ENCODE measurements around the gene FAM151B.
"Not testable (repeated sequence)": the region's sequence is repeated elsewhere in the genome, so short reads cannot be mapped to it uniquely, and the experiment has no call there.

The FAM151B gene, protein sequence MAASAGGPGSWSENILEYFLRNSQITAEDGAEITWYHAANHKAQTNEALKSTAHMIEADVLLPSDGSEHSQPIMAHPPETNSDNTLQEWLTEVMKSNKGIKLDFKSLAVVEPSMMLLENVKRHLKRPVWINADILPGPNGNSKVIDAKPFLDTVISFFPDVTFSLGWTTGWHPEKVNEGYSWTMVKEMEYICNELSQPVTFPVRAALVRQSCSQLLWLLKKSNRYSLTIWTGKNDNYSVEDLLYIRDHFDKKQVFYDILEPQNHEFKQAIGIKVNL

GRCh38 chr5:80487829-80488721, at the start of gene FAM151B:
Gene FAM151B (plus strand): TSS chr5:80488100. CDS start chr5:80488124, 24 bp downstream.
- peak; percentile 19 to 27 for DNase-seq (ENCODE audit: low read depth in 2 of 2, low spot score in 1 of 2)

- DNase-seq (ENCODE audit: low read depth in 2 of 2, low spot score in 1 of 2): no peak
Measured at GRCh38 chr5:80438739-80439138, 49.2 kb upstream of the FAM151B start.

GRCh38 chr5:80439213-80439612, 48.7 kb upstream of the FAM151B start:
- no peak for DNase-seq (ENCODE audit: low read depth in 2 of 2, low spot score in 1 of 2)

- no peak for DNase-seq (ENCODE audit: low read depth in 2 of 2, low spot score in 1 of 2)
Measured at GRCh38 chr5:80442742-80443141, 45.2 kb upstream of the FAM151B start.

- DNase-seq (ENCODE audit: low read depth in 2 of 2, low spot score in 1 of 2): no peak
Measured at GRCh38 chr5:80453366-80453765, 34.5 kb upstream of the FAM151B start.

DNA sequence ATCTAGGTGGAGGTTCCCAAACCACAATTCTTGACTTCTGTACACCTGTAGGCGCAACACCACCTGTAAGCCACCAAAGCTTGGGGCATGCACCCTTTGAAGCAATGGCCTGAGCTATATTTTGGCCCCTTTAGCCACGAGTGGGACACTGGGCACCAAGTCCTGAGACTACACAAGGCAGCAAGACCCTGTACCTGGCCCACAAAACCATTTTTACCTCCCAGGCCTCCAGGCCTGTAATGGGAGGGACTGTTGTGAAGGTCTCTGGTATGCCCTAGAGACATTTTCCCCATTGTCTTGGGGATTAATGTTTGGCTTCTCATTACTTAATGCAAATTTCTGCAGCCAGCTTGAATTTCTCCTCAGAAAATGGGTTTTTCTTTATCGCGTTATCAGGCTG, 24.6 kb upstream of the FAM151B start:
- no peak for DNase-seq (ENCODE audit: low read depth in 2 of 2, low spot score in 1 of 2)

GRCh38 chr5:80466669-80467485, 21.0 kb upstream of the FAM151B start:
- DNase-seq (ENCODE audit: low read depth in 2 of 2, low spot score in 1 of 2): no peak

DNA sequence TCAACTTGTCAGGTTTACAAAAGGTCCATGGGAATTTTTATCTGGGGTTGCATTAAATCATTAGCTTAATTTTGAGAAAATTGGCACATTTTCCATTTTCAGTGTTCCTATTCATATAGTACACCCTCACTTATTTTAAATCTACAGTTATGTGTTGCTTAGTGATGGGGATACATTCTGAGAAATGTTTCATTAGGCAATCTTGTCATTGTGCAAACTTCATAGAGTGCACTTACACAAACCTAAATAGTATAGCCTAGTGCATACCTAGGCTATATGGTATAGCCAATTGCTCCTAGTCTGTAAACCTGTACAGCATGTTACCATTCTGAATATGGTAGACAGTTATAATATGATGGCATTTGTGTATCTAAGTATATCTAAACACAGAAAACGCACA, 19.8 kb upstream of the FAM151B start:
- no peak for DNase-seq (ENCODE audit: low read depth in 2 of 2, low spot score in 1 of 2)

DNA sequence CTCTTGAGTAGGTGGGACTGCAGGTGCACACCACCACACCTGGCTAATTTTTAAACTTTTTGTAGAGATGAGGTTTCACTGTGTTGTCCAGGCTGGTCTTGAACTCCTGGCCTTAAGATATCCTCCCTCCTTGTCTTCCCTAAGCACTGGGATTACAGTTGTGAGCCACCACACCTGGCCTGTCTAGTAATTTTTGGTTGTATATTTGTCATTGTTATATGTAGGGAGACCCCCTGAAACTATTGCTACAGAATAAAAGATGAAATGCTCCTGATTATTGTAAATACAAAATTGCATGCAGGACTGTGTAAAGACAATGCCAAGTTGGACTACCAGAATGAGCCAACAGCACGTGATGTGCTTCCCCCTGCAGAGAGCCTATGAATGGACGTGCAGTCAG, 17.3 kb upstream of the FAM151B start:
- not testable (repeated sequence) for DNase-seq (ENCODE audit: low read depth in 2 of 2, low spot score in 1 of 2)

- DNase-seq (ENCODE audit: low read depth in 2 of 2, low spot score in 1 of 2): no peak
Measured at GRCh38 chr5:80474929-80475328, 13.0 kb upstream of the FAM151B start.

GRCh38 chr5:80479713-80480112, 8.2 kb upstream of the FAM151B start:
- no peak for DNase-seq (ENCODE audit: low read depth in 2 of 2, low spot score in 1 of 2)

DNA sequence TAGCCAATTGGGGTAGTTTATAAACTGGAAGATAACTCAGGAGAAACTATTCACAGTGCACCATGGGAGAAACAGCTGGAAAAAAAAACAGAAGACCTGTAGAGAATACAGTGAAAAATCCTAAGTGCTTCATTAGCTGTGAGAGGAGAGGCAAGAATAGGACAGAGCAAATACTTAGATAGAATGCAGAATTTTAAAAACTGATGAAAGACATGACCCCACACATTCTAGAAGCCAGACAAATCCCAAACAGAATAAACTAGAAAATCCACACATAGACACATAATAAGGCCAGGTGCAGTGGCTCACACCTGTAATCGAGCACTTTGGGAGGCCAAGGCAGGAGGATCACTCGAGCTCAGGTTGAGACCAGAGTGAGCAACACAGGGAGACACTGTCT, 7.5 kb upstream of the FAM151B start:
- no peak for DNase-seq (ENCODE audit: low read depth in 2 of 2, low spot score in 1 of 2)

GRCh38 chr5:80481019-80481893, 6.6 kb upstream of the FAM151B start:
- no peak for DNase-seq (ENCODE audit: low read depth in 2 of 2, low spot score in 1 of 2)

GRCh38 chr5:80482578-80482977, 5.3 kb upstream of the FAM151B start:
- DNase-seq (ENCODE audit: low read depth in 2 of 2, low spot score in 1 of 2): no peak

DNA sequence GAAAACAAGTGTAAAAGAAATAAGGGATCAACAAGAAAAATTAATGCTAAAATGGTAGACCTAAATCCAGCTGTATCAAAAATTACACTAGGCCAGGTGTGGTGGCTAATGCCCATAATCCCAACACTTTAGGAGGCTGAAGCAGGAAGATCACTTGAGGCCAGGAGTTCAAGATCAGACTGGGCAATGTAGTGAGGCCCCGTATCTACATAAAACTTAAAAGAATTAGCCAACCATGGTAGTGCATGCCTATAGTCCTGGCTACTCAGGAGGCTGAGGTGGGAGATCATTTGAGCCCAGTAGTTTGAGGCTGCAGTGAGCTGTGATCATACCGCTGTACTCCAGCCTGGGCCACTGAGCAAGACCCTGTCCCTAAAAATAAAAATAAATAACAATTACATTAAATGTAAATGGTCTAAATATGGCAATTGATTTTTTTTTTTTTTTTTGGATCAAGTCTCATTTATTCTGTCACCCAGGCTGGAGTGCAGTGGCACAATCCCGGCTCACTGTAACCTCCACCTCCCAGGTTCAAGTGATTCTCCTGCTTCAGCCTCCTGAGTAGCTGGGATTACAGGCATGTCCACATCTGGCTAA, 4.2 kb upstream of the FAM151B start:
- no peak for DNase-seq (ENCODE audit: low read depth in 2 of 2, low spot score in 1 of 2)

- no peak for DNase-seq (ENCODE audit: low read depth in 2 of 2, low spot score in 1 of 2)
Measured at GRCh38 chr5:80487444-80487828, 464 bp upstream of the FAM151B start.

DNA sequence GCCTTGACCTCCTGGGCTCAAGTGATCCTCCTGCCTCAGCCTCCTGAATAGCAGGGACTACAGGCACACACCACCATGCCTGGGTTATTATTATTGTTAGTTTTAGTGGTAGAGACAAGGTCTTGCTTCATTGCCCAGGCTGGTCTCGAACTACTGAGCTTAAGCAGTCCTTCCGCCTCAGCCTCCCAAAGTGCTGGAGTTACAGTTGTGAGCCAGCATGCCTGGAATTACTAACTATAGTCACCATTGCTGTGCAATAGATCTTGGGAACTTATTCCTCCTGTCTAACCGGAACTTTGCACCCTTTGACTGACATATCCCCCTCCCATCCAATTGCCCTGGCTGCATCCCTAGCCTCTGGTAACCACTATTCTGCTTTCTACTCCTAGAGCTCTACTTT, 3.4 kb downstream of the FAM151B start:
- DNase-seq (ENCODE audit: low read depth in 2 of 2, low spot score in 1 of 2): no peak

GRCh38 chr5:80492741-80493140, 4.8 kb downstream of the FAM151B start:
- no peak for DNase-seq (ENCODE audit: low read depth in 2 of 2, low spot score in 1 of 2)

DNA sequence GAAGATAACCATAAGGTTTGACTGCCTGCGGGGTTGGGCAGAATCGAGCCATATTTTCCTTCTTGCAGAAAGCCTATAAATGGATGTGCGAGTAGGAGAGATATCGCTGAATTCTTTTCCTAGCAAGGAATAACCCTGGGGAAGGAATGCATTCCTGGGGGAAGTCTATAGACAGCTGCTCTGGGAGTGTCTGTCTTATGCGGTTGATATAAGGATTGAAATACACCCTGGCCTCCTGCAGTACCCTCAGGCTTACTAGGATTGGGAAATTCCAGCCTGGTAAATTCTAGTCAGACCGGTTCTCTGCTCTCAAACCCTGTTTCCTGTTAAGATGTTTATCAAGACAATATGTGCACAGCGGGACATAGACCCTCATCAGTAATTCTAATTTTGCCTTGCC, 5.5 kb downstream of the FAM151B start:
- DNase-seq (ENCODE audit: low read depth in 2 of 2, low spot score in 1 of 2): not testable (repeated sequence)

GRCh38 chr5:80495891-80496290, 8.0 kb downstream of the FAM151B start:
- DNase-seq (ENCODE audit: low read depth in 2 of 2, low spot score in 1 of 2): no peak

Measured in stimulated activated CD8-positive, alpha-beta memory T cell treated with anti-CD3 and anti-CD28 coated beads, Interleukin-4, amount 100 ng/mL, for 4 hours (primary cell).